Type B pancreatic cell (in vitro differentiated cells): Measurements from ENCODE around the gene DNAJB8. TPM values are rescaled to one million over a fixed set of nuclear protein-coding genes. Genes with fewer than 3 reads are reported as not detected.

Source experiments
- DNase-seq: peaks from one replicate; pipeline ENCODE4 v3.0.0; 2021; ENCODE audit warnings: mixed read lengths; ENCODE audit not compliant: unreplicated experiment; ENCODE audit errors: extremely low spot score
- H3K27ac Mint-ChIP-seq: 2 replicates; pipeline ENCODE4 v1.8.0; 2021; ENCODE audit warnings: mild to moderate bottlenecking, mixed read lengths
- H3K27me3 Mint-ChIP-seq: 2 replicates; pipeline ENCODE4 v1.8.0; 2021; ENCODE audit warnings: mixed read lengths
- H3K36me3 Mint-ChIP-seq: 2 replicates; pipeline ENCODE4 v1.8.0; 2021; ENCODE audit warnings: mixed read lengths
- H3K4me1 Mint-ChIP-seq: one replicate; pipeline ENCODE4 v1.8.0; 2021; ENCODE audit warnings: mixed read lengths; ENCODE audit not compliant: unreplicated experiment
- H3K4me3 Mint-ChIP-seq: 2 replicates; pipeline ENCODE4 v1.8.0; 2021; ENCODE audit warnings: mild to moderate bottlenecking, mixed read lengths
- H3K9me3 Mint-ChIP-seq: 2 replicates; pipeline ENCODE4 v1.8.0; 2021; ENCODE audit warnings: mixed read lengths
- total RNA-seq: library from RNA; stranded (reverse); gene quantifications from 2 replicates; pipeline ENCODE4 v1.2.1, GENCODE V29; 2021; ENCODE audit warnings: low replicate concordance
- TF ChIP-seq, protein P1 (sequence below): fragments of 200-600 bp; sonication (generic); conservative IDR thresholded peaks from 2 replicates; pipeline ENCODE4 v1.5.0; 2021; ENCODE audit warnings: antibody characterized with exemption, mild to moderate bottlenecking

DNAJB8 gene
- total RNA-seq, 1 donor from 2014 or later: not detected

- Mint-ChIP-seq H3K36me3 (no peaks in the 10 kb centered on the region), H3K4me3 (no peak overlapping the region), H3K9me3 (no peaks in the 10 kb centered on the region), H3K4me1 (peaks cover 20% of the 10 kb centered on the region), H3K27me3 (peaks cover 40% of the 10 kb centered on the region), H3K27ac (peak overlapping the region; percentile 68)
- no peak for DNase-seq
- TF ChIP-seq, protein P1, sequence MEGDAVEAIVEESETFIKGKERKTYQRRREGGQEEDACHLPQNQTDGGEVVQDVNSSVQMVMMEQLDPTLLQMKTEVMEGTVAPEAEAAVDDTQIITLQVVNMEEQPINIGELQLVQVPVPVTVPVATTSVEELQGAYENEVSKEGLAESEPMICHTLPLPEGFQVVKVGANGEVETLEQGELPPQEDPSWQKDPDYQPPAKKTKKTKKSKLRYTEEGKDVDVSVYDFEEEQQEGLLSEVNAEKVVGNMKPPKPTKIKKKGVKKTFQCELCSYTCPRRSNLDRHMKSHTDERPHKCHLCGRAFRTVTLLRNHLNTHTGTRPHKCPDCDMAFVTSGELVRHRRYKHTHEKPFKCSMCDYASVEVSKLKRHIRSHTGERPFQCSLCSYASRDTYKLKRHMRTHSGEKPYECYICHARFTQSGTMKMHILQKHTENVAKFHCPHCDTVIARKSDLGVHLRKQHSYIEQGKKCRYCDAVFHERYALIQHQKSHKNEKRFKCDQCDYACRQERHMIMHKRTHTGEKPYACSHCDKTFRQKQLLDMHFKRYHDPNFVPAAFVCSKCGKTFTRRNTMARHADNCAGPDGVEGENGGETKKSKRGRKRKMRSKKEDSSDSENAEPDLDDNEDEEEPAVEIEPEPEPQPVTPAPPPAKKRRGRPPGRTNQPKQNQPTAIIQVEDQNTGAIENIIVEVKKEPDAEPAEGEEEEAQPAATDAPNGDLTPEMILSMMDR: no peak
Measured at GRCh38 chr3:128435561-128435960, 31.1 kb downstream of the DNAJB8 start.

DNA sequence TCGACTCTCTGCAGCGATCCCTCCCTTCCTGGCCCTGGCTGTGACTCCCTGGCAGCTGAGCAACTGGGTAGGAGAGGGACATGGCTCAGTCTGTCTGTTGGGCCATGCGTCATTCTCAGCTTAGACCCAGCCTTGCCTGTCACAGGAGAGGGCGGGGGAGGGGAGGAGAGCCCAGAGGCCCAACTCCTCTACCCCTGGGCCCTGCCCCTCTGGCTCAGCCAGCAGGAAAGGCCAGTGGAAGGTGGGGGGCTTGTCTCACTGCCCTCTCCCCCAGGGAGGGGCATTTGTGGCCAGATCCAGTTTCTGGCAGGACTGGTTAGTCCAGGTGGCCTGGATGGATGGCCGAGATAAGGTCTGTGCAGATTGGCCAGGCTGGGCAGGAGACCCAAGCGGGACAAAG, 31.6 kb downstream of the DNAJB8 start:
- DNase-seq: no peak
- Mint-ChIP-seq H3K4me3 (peak overlapping the region; percentile 69), H3K27ac (peak overlapping the region; percentile 68), H3K4me1 (peaks cover 22% of the 10 kb centered on the region), H3K9me3 (no peaks in the 10 kb centered on the region), H3K36me3 (no peaks in the 10 kb centered on the region), H3K27me3 (peaks cover 44% of the 10 kb centered on the region)
- TF ChIP-seq, protein P1: no peak

DNA sequence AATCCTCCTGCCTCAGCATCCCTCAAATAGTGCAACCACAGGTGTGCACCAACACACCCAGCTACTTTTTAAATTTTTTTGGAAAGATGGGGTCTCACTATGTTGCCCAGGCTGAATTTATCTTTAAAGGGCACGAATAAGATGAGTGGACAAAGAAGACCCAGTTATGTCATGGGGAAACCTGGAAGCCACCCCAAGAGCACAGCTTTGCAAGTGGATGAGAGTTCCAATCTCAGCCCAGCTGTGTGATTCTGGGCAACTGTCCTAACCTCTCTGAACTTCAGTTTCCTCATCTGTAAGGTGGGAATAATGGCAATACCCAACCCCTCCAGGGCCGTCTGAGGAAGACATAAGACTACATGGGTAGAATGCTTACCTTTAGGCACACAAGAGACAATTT, 32.2 kb downstream of the DNAJB8 start:
- peaks cover 22% of the 10 kb centered on the region for H3K4me1 Mint-ChIP-seq
- no peaks in the 10 kb centered on the region for H3K36me3 Mint-ChIP-seq
- no peaks in the 10 kb centered on the region for H3K9me3 Mint-ChIP-seq
- DNase-seq: no peak
- TF ChIP-seq, protein P1: no peak
- no peak overlapping the region for H3K4me3 Mint-ChIP-seq
- H3K27ac Mint-ChIP-seq: peak overlapping the region; percentile 68
- H3K27me3 Mint-ChIP-seq: peaks cover 45% of the 10 kb centered on the region

GRCh38 chr3:128433837-128434165, 32.9 kb downstream of the DNAJB8 start:
- H3K27me3 Mint-ChIP-seq: peaks cover 43% of the 10 kb centered on the region
- peak overlapping the region; percentile 36 for H3K27ac Mint-ChIP-seq
- peak overlapping the region; percentile 60 for H3K4me3 Mint-ChIP-seq
- no peaks in the 10 kb centered on the region for H3K36me3 Mint-ChIP-seq
- TF ChIP-seq, protein P1: no peak
- H3K9me3 Mint-ChIP-seq: no peaks in the 10 kb centered on the region
- H3K4me1 Mint-ChIP-seq: peaks cover 22% of the 10 kb centered on the region
- DNase-seq: no peak

DNA sequence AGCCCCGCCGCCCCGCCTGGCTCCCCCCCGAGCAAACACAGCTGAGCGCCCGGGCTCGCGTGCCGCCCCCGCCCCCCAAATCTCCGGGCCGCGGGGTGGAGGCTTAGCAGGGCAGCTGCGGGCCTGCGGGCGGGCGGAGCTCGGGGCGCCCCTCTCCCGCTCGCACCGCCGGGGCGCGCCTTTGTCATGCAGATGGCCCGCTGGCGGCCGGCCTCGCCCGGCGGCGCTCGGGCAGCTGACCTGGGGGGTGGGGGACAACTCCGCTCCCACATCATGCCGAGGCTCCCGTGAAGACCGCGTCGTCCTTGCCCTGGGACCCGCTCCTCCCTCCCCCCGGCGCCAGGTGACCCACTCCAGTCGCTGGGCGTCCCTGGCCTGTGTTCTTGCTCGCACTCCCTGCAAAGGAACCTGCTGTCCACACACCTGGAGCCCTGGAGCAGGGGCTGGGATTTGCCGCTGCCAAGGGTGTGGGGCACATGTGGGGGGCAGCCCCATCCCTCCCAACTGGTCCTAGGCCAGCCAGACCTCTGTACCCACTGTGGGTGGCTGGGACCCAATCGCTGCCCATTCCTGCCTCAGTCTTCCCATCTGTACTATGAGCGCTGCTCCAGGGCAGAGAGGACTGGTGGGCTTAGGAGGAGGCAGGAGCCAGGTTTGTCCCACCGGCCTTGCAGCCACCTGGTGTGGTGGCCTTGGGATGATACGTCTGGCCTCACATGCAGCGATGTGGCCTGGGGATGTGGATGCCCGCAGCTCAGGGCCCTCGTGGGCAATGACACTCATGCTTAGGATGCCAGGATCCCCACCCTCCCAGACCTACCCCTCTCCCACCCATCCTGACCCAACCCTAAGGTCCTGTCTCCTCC, 33.5 kb downstream of the DNAJB8 start:
- no peak for DNase-seq
- Mint-ChIP-seq H3K27ac (peak overlapping the region; percentile 36), H3K4me1 (peaks cover 26% of the 10 kb centered on the region), H3K4me3 (peak overlapping the region; percentile 60), H3K36me3 (no peaks in the 10 kb centered on the region), H3K9me3 (no peaks in the 10 kb centered on the region), H3K27me3 (peaks cover 47% of the 10 kb centered on the region)
- TF ChIP-seq, protein P1: no peak
